Thyroid gland (tissue), 4 donors: ENCODE measurements around the gene CLSTN2.

Experiments
- POLR2A ChIP-seq, 2 donors: fragments of 450-650 bp; IDR thresholded peaks; one replicate each; pipeline ENCODE4 v1.6.1; 2017; ENCODE audit warnings: antibody characterized with exemption in 2 of 2, mild to moderate bottlenecking in 2 of 2, moderate library complexity in 1 of 2
- TF ChIP-seq, protein P1 (sequence below), 6 experiments: fragments of 200-600 bp in 3 of 6; fragments of 450-650 bp in 3 of 6; sonication (generic) in 3 of 6; IDR thresholded peaks; one replicate each; pipeline ENCODE4 v1.5.1; 2016 to 2019; ENCODE audit warnings: antibody characterized with exemption in 6 of 6, mild to moderate bottlenecking in 2 of 6, inconsistent platforms in 1 of 6, moderate library complexity in 1 of 6

DNA sequence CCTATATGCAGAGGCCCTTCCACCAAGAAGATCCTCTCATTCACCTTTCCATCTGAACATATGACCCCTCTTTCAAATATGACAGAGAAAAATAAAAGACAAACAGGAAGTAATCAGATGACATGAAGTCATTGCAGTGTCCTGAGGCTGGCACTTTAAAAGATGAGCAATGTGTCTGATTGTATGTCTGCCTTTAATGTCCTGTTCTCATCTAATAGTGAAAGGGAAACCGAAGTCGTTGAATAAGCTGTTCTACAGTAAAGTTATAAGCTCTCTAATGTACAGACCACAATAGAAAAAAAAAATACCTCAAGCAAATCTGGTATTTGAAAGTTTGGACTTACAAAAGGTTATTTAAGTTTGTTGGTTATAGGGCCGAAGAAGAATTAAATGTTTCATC lies 243.0 kb downstream of the CLSTN2 start:
- TF ChIP-seq POLR2A (IDR thresholded peaks at IDR 0.05): no peak
- TF ChIP-seq, protein P1, sequence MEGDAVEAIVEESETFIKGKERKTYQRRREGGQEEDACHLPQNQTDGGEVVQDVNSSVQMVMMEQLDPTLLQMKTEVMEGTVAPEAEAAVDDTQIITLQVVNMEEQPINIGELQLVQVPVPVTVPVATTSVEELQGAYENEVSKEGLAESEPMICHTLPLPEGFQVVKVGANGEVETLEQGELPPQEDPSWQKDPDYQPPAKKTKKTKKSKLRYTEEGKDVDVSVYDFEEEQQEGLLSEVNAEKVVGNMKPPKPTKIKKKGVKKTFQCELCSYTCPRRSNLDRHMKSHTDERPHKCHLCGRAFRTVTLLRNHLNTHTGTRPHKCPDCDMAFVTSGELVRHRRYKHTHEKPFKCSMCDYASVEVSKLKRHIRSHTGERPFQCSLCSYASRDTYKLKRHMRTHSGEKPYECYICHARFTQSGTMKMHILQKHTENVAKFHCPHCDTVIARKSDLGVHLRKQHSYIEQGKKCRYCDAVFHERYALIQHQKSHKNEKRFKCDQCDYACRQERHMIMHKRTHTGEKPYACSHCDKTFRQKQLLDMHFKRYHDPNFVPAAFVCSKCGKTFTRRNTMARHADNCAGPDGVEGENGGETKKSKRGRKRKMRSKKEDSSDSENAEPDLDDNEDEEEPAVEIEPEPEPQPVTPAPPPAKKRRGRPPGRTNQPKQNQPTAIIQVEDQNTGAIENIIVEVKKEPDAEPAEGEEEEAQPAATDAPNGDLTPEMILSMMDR (IDR thresholded peaks at IDR 0.05): no peak
